ENCODE data around the gene ABT1. TPM values are rescaled to one million over a fixed set of nuclear protein-coding genes. Genes with fewer than 3 reads are reported as not detected.

Gene ABT1
- total RNA-seq, 2 donors from 2014 or later: 10.3 to 11.5 TPM

DNA sequence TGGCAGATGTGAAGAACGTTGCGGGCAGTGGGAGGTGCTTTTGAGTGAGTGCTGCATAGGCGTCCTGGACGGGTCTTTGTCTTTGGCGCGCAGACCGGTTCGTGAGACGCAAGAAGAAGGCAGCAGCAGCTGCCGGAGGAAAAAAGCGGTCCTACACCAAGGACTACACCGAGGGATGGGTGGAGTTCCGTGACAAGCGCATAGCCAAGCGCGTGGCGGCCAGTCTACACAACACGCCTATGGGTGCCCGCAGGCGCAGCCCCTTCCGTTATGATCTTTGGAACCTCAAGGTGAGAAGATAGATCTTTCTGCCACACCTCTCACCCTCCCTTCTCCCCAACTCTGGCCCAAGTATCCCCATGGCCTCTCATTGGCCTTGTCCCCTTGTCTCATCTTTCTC is 1.1 kb downstream of the ABT1 start:
- intact Hi-C loops (cut with DNase I): loop anchor here in 1 of 2 donors (5.0 kb wide), 1 partner anchor 256 kb away; no protein-coding TSS in a partner anchor
- no peak for DNase-seq (ENCODE audit: low spot score)

DNA sequence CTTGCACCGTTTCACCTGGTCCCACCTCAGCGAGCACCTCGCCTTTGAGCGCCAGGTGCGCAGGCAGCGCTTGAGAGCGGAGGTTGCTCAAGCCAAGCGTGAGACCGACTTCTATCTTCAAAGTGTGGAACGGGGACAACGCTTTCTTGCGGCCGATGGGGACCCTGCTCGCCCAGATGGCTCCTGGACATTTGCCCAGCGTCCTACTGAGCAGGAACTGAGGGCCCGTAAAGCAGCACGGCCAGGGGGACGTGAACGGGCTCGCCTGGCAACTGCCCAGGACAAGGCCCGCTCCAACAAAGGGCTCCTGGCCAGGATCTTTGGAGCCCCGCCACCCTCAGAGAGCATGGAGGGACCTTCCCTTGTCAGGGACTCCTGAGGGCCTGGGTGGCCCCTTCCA is 1.5 kb downstream of the ABT1 start:
- DNase-seq (ENCODE audit: low spot score): no peak
- intact Hi-C loops (cut with DNase I): loop anchor here in 1 of 2 donors (5.0 kb wide), 1 partner anchor 256 kb away; no protein-coding TSS in a partner anchor

DNA sequence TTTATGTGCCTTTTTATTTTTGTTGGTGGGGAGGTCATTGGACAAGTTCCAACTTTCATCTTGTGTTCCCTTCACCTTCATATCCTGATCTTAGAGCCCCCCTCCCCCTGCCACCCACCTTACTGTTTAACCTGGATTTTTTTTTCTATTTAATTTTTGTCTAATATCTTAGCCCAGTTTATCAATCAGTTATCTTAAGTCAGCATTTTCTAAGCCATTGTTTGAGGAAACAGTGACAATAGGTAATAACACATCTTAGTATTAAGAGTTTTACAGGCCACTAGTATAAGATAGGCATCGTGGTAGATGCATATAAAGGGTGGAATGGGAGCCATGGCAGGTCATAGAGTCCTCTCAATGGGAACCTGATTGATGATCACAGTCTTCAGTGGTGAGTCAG is 2.4 kb downstream of the ABT1 start:
- intact Hi-C loops (cut with DNase I): loop anchor here in 1 of 2 donors (5.0 kb wide), 1 partner anchor 257 kb away; no protein-coding TSS in a partner anchor
- DNase-seq (ENCODE audit: low spot score): no peak

DNA sequence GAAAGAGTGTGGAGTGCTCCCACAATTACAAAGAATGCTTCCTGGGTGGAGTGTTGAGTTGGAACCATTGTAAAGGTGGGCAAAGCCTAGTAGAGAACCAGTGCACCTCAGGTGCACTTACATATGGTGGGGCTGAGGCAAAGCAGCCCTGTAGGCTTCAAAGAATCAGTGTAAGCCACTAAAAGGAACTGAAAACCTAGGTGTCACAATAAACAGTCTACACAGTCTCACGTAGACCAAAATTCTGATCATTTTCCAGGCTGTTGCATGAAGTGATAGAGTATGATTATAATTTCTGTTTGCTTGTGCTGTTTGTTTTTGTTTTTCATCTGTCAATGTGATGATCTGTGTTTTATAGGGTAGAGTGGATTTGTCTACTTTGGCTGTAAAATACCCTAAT is 2.8 kb downstream of the ABT1 start:
- DNase-seq (ENCODE audit: low spot score): no peak
- intact Hi-C loops (cut with DNase I): loop anchor here in 1 of 2 donors (5.0 kb wide), 1 partner anchor 257 kb away; no protein-coding TSS in a partner anchor

DNA sequence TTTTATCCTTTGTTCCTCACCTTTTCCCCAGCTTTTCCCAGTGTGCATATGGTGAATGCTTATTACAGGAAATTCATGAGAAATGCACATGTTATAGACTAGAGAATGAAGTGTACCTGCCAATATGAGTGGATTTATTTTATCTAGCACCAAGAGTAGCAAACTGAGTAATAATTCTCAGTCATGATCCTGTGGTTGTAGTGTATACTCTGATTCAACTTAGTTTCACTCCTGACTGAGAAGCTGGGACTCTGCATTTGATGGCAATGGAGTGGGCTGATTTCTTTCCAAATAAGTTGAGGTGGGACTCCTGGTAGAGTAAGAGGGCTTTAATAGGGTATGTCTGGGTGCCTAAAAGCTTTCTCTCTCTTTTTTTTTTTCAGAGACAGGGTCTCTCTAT is 4.0 kb downstream of the ABT1 start:
- intact Hi-C loops (cut with DNase I): no loop called here

DNA sequence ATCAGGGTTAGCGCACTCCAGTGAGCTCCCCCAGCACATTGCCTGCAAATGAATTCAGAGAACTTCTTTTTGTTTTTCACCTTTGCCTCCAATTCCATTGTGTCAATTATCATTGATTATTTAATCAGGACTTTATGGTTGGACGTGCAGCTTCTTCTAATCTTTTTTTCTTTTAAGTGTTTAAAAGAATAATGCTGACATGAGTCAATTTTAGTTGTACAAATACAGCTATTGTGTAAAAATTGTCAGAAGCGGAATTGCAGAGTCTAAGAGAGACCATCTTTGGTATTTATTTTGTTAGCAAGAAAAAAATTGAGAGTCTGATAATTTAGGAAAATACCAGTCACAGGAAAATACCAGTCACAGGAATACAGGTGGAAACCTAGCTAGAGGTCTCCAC is 5.5 kb downstream of the ABT1 start:
- intact Hi-C loops (cut with DNase I): no loop called here
- DNase-seq (ENCODE audit: low spot score): no peak

More for the DNA sequence above, 4.0 kb downstream of the ABT1 start:
- no peak for DNase-seq (ENCODE audit: low spot score)

DNA sequence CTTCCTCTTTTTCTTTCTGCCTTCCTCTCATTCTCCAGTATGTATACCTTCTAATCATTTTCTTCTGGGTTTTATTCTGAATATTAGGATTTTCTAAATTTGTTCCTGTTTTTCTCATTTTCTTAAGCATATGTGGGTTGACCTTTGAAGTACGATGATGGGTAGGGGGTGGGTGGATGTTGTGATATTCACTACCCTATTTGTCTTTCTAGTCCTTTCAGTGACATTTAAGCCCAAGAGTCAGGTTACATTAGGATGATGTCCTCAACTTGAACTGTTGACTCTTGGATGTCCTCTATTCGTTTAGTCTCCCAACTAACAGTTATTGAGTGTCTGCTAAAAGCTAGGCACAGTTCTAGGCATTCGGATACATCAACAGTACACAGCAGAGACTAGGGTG is 7.3 kb downstream of the ABT1 start:
- intact Hi-C loops (cut with DNase I): no loop called here
- DNase-seq (ENCODE audit: low spot score): no peak

DNA sequence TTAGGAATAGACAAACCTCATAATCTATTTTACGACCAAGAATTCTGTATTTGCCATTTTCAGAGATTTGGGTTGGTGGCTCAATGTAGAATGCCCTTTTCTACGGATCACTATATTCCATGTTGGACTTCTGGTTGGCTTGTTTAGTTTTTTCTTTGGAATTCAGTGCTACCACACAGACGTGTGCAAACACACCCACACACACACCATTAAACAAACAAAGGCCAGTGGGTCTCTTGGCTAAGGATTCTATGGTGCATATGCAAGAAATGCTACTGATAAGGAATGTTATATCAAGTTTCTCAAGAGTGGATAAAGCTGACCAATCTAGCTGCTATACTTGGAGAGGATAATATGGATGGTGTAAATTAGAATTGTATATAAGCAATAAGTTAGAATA is 8.0 kb downstream of the ABT1 start:
- DNase-seq (ENCODE audit: low spot score): no peak
- intact Hi-C loops (cut with DNase I): no loop called here

DNA sequence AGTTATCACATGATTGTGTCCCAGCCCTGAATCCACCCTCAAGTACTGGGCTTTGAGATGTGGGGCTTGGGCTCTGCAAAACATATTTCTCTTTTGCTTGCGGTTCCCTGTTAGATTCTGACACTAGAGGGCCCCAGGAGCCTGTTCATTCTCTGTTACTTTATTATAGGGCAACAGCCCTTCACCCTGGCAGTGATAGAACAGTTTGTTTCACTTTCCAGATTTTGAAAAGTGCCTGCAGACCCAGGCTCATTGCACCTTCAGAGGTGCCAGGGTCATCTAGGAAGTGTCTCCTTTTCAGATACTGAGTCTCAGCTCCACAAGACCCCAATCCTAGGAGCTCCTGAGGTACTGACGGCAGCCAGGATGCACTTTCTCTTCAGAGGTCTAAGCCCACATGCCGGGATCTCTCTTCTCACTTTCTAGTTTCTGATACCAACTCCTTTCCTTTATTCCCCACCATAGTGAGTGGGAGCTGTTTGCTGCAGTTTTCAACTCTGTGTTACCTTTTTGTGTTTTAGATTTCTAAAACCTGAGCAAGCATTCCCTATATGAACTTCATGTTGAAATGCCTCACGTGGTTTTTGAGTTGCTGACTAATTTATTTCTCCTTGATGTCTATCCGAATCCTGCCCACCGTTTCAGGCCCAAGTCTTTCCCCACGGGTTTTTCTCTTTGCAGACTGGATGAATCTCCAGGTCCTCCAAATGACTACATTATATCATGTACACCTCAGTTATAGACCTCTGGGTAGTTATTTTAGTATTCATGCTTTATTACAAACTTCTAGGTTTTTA is 10.9 kb downstream of the ABT1 start:
- intact Hi-C loops (cut with DNase I): no loop called here
- no peak for DNase-seq (ENCODE audit: low spot score)

DNA sequence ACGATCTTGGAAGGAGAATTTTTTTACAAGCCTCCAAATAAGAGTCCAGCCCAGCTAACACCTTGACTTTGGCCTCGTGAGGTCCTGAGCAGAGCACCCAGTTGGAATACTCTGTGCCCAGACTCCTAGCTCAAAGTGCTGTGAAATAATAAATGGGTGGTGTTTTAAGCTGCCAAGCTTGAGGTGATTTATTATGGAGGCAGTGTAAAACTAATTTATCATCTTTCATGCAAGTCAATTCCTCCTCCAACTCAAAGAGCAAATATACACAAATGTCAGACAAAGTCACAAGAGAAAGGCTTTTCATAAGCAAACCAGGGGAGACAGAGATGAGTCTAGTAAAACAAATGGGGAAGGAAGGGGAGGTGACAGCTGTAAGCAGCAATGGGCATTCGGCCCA is 12.7 kb downstream of the ABT1 start:
- DNase-seq (ENCODE audit: low spot score): no peak
- intact Hi-C loops (cut with DNase I): no loop called here

DNA sequence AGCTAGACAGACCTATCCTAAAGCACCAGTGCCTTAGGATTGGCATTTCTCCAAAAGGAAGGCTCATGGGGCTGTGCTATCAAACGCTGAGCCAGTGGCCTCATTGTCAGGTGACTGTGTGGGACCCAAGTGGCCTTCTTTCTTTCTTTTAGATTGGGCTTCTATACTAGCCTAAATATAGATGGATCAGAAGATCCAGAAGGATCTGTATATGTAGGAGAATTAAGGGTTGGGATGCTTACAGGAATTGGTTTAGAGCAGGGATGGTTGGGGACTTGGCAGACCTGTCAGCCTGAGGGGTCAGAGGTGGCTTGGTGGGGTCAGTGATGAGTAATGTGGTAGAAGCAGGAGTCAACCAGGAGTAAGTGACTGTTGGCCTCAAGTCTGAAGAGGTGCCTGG is 14.8 kb downstream of the ABT1 start:
- intact Hi-C loops (cut with DNase I): no loop called here

DNA sequence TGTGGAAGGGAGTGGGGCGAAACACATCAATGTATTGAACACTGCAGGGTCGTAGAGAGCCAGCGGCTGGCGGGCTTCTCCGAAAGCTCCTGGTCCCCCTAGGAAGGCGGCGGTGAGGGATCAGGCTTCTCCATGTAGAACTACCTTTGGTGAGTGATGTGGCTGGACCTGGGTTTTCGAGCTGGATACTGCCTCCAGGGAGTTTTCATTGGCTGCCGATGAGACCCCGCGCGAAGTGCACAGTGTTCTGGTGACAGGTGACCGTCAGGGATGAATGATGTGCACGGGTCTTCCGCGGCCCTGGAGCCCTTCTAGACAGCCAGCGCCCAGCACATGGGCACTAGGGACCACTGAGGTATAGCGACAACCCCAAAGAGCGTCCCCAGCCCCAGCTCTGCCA is 16.4 kb downstream of the ABT1 start:
- no peak for DNase-seq (ENCODE audit: low spot score)
- intact Hi-C loops (cut with DNase I): no loop called here

More for the DNA sequence above, 14.8 kb downstream of the ABT1 start:
- DNase-seq (ENCODE audit: low spot score): no peak

DNA sequence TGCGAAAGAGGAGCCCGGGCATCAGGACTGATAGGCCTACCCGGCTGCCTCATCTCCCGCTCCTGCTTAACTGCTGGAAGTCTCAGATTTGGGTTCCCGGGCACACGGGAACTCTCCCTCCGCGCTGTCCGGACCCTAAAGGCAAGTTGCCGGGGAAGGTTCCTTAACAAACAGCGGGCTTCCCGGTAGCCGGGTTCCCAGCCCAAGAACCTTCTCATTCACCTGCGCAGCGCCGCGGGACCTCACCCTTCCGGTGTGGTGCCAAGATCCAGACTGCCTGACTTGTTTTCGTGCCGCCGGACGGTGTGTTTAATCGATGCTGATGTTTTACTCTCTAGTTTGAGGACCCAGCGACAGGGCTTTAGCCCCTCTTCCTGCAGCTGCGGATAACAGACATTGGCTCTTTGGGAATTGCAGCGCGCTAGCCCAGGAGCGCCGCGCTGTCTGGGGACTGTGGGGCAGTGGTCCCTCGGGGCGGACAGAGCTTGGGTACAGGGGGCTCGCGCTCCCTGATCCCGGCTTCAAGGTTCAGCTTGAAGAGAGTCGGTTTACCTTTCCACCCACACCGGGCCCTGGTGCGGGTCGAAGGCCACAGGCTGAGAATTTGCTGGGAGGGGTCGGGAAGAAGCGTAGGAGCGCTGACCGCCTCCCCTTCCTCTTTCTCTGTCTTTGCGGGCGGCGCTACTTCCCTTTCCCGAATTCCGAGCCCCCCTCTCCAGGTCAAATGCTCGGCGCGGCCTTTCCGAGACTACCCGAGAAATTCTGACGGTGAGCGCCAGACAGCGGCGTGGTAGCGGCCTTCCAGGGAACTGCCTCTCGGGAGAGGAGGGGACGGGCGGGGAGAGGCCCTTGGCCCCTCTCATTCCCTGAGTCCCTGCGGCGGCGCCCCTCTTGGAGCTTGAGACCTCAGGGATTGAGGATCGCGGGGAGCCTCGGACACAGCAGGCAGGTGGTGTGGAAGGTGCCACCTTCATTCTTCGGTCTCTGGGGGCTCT is 17.2 kb downstream of the ABT1 start:
- intact Hi-C loops (cut with DNase I): no loop called here
- DNase-seq (ENCODE audit: low spot score): no peak

DNA sequence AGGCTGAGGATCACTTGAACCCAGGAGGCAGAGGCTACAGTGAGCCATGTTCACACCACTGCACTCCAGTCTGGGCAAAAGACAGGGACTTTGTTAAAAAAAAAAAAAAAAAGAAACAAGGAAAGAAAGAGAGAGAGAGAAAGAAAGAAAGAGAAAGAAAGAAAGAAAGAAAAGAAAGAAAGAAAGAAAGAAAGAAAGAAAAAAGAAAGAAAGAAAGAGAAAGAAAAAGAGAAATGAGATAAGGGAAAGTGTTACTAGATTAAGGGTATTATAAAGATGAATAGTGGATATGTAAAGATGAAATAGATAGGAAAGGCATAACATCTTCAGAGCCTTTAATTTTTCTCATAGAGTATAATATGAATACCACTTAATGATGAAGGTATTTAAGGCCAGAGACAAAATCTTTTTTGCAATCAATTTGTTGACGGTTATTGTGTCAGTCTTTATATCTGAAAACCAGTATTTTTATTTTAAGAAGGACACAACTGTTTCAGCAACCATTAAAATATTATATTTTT is 26.6 kb downstream of the ABT1 start:
- DNase-seq (ENCODE audit: low spot score): no peak
- intact Hi-C loops (cut with DNase I): no loop called here

DNA sequence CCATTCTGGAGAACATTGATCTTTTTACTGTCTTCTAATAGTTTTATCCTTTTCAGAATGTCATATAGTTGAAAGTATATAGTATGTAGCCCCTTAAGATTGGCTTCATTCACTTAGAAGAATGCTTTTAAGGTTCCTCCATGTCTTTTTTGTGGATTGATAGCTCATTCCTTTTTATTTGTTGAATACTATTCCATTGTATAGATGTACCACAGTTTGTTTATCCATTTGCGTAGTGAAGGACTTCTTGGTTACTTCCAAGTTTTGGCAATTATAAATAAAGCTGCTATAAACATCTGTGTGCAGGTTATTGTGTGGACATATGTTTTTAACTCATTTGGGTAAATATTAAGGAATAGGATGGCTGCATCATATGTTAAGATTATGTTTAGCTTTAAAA is 27.8 kb downstream of the ABT1 start:
- intact Hi-C loops (cut with DNase I): no loop called here
- DNase-seq (ENCODE audit: low spot score): no peak

DNA sequence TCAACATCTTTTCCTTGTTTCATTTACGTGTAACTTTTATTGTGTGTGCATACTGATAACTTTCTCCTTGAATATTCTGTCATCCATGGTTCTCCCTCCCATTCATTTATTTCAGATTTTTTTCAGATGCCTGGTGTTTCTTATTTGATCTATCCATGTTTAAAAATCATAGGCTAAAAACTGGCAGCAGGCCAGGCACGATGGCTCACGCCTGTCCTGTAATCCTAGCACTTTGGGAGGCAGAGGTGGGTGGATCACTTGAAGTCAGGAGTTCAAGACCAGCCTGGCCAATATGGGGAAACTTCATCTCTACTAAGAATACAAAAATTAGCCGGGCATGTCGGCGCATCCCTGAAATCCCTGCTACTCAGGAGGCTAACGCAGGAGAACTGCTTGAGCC is 31.1 kb downstream of the ABT1 start:
- intact Hi-C loops (cut with DNase I): no loop called here
- DNase-seq (ENCODE audit: low spot score): no peak

DNA sequence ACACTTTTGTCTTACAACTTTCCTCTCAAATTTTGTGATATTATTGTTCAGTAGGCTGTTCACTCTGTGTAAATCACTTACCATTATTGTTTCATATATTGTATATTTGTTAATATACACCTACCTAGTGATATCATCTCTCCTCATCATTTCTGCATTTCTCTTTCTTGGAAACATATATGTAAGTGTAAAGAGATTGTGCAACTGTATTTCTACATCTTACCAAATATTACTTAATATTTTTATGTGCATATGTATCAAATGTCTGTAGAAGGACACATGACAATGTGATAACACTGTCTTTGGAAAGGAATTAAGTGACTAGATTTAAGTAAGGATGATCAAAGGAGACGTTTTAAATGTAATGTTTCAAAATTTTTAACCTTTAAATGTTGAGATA is 32.6 kb downstream of the ABT1 start:
- intact Hi-C loops (cut with DNase I): no loop called here
- no peak for DNase-seq (ENCODE audit: low spot score)

DNA sequence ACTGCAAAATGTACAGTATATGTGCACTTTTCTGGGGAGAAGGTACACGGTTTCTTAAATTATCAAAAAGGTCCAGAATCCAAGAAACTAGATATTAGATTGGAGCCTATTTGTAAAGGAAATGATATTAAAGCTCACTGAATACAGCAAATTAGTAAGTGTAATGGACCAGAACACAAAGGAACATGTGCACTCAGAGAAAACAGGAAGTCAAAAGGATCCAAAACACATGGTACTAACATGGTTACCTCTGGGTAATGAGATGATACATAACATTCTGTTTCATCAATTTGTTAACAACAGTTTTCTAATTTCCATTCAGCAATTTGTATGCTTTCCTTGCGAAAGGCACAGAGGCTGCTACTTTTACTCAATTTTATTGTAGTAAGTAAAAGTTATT is 44.1 kb downstream of the ABT1 start:
- intact Hi-C loops (cut with DNase I): no loop called here
- no peak for DNase-seq (ENCODE audit: low spot score)

DNA sequence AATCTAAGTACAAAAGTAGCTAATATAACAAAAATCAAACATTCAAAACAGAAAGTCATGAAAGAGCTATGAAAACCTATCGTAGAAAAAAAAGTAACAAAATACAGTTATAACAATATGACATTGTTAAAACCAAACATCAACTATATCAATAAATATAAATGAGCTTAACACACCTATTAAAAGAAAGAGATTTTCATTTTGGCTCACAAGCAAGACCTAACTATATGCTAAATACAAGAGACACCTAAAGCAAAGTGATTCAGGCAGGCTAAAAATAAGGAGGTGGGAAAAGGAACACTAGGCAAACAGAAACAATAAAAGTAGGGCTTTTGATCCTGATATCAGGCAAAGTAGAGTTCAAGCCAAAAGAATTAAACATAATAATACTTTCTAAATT is 49.3 kb downstream of the ABT1 start:
- intact Hi-C loops (cut with DNase I): no loop called here
- DNase-seq (ENCODE audit: low spot score): no peak

Data from posterior vena cava (tissue), 2 donors.